HEK293 (cell line): Measurements from ENCODE around the gene PALD1.
"Not testable (repeated sequence)": the region's sequence is repeated elsewhere in the genome, so short reads cannot be mapped to it uniquely, and the experiment has no call there.

Source experiments
- CTCF ChIA-PET: fragments of 350-600 bp; formaldehyde crosslinking; extraction: SDS; loops from one replicate; lab custom pipeline; 2021; ENCODE audit warnings: antibody characterized with exemption; lab: Yijun Ruan, JAX
- POLR2A ChIA-PET: fragments of 300-600 bp; formaldehyde crosslinking; extraction: SDS; loops from one replicate; lab custom pipeline; 2020; ENCODE audit warnings: antibody characterized with exemption, inconsistent platforms; lab: Yijun Ruan, JAX
- H3K27ac ChIP-seq: fragments of 200-500 bp; sonication (Bioruptor generic); 2 replicates; pipeline ENCODE4 v1.5.1; 2014; ENCODE audit warnings: low read depth, low read length, control low read depth, inconsistent platforms; ENCODE audit errors: extremely low read depth
- H3K36me3 ChIP-seq, 2 experiments: fragments of 200-500 bp in 1 of 2; sonication (Bioruptor generic) in 1 of 2; 1 replicate in 1 of 2; 2 replicates in 1 of 2; pipeline ENCODE4 v1.5.1; 2014 to 2017; ENCODE audit warnings: inconsistent platforms in 2 of 2, low read length in 2 of 2; ENCODE audit not compliant: control insufficient read depth in 2 of 2, insufficient read depth in 1 of 2
- H3K4me1 ChIP-seq: fragments of 200-500 bp; sonication (Bioruptor generic); 2 replicates; pipeline ENCODE4 v1.5.1; 2014; ENCODE audit warnings: mild to moderate bottlenecking, low read length, inconsistent platforms; ENCODE audit not compliant: control insufficient read depth, insufficient read depth
- H3K4me3 ChIP-seq: 2 replicates; pipeline ENCODE4 v1.5.1; 2011; ENCODE audit warnings: low read depth, mild to moderate bottlenecking, control low read depth, low read length, moderate library complexity
- H3K9me3 ChIP-seq: fragments of 200-500 bp; sonication (Bioruptor generic); 2 replicates; pipeline ENCODE4 v1.5.1; 2014; ENCODE audit warnings: low read depth, low read length, inconsistent platforms; ENCODE audit not compliant: control insufficient read depth, insufficient read depth
- ATF2 ChIP-seq: fragments of 450-650 bp; formaldehyde crosslinking; IDR thresholded peaks from 2 replicates; pipeline ENCODE4 v1.5.1; 2016; ENCODE audit warnings: missing biosample characterization, missing genetic modification characterization, low read depth
- OSR2 ChIP-seq: fragments of 450-650 bp; formaldehyde crosslinking; IDR thresholded peaks from 2 replicates; pipeline ENCODE4 v1.5.1; 2016; ENCODE audit warnings: missing biosample characterization, missing genetic modification characterization
- SALL2 ChIP-seq: fragments of 450-650 bp; formaldehyde crosslinking; IDR thresholded peaks from 2 replicates; pipeline ENCODE4 v1.5.0; 2017; ENCODE audit warnings: missing biosample characterization, mild to moderate bottlenecking, missing genetic modification characterization, borderline replicate concordance
- ZBTB10 ChIP-seq: fragments of 450-650 bp; formaldehyde crosslinking; IDR thresholded peaks from 2 replicates; pipeline ENCODE4 v1.5.1; 2016; ENCODE audit warnings: missing biosample characterization, missing genetic modification characterization
- ZBTB26 ChIP-seq: fragments of 450-650 bp; formaldehyde crosslinking; optimal IDR thresholded peaks from 2 replicates; pipeline ENCODE3; 2016; ENCODE audit warnings: missing biosample characterization, mild to moderate bottlenecking, missing genetic modification characterization
- ZBTB44 ChIP-seq: fragments of 450-650 bp; IDR thresholded peaks from 2 replicates; pipeline ENCODE4 v1.5.1; 2018; ENCODE audit warnings: missing biosample characterization, mild to moderate bottlenecking, missing genetic modification characterization
- ZBTB48 ChIP-seq: fragments of 450-650 bp; formaldehyde crosslinking; IDR thresholded peaks from 2 replicates; pipeline ENCODE4 v1.5.1; 2016; ENCODE audit warnings: missing biosample characterization, missing genetic modification characterization
- ZFHX2 ChIP-seq: fragments of 450-650 bp; formaldehyde crosslinking; conservative IDR thresholded peaks from 2 replicates; pipeline ENCODE4 v1.5.1; 2016; ENCODE audit warnings: missing biosample characterization, missing genetic modification characterization
- ZFP69B ChIP-seq: fragments of 450-650 bp; formaldehyde crosslinking; IDR thresholded peaks from 2 replicates; pipeline ENCODE4 v1.5.1; 2016; ENCODE audit warnings: missing biosample characterization, missing genetic modification characterization
- ZNF302 ChIP-seq: fragments of 450-650 bp; formaldehyde crosslinking; IDR thresholded peaks from 2 replicates; pipeline ENCODE4 v1.5.1; 2016; ENCODE audit warnings: missing biosample characterization, missing genetic modification characterization, low read depth
- ZNF398 ChIP-seq: fragments of 450-650 bp; formaldehyde crosslinking; IDR thresholded peaks from 2 replicates; pipeline ENCODE4 v1.5.1; 2017; ENCODE audit warnings: missing biosample characterization, missing genetic modification characterization
- ZNF514 ChIP-seq: fragments of 450-650 bp; formaldehyde crosslinking; IDR thresholded peaks from 2 replicates; pipeline ENCODE4 v1.5.1; 2016; ENCODE audit warnings: missing biosample characterization, missing genetic modification characterization
- ZNF623 ChIP-seq: fragments of 450-650 bp; formaldehyde crosslinking; IDR thresholded peaks from 2 replicates; pipeline ENCODE4 v1.5.1; 2016; ENCODE audit warnings: missing biosample characterization, missing genetic modification characterization
- ZNF670 ChIP-seq: fragments of 450-650 bp; formaldehyde crosslinking; IDR thresholded peaks from 2 replicates; pipeline ENCODE4 v1.5.1; 2016; ENCODE audit warnings: missing biosample characterization, missing genetic modification characterization, low read depth
- ZNF843 ChIP-seq: fragments of 450-650 bp; formaldehyde crosslinking; IDR thresholded peaks from 2 replicates; pipeline ENCODE4 v1.5.1; 2016; ENCODE audit warnings: missing biosample characterization, missing genetic modification characterization
- ZSCAN16 ChIP-seq: fragments of 450-650 bp; formaldehyde crosslinking; IDR thresholded peaks from 2 replicates; pipeline ENCODE4 v1.5.1; 2016; ENCODE audit warnings: missing biosample characterization, missing genetic modification characterization
- ZSCAN4 ChIP-seq: fragments of 450-650 bp; formaldehyde crosslinking; IDR thresholded peaks from 2 replicates; pipeline ENCODE4 v1.5.1; 2017; ENCODE audit warnings: missing biosample characterization, missing genetic modification characterization

Gene PALD1

GRCh38 chr10:70613941-70614340 lies 135.4 kb downstream of the PALD1 start:
- ChIA-PET POLR2A (no interaction called here), CTCF (interaction anchor here (0.7 kb wide), 1 partner anchor 63 kb away, joined by 3 read pairs; no protein-coding TSS in a partner anchor)
- Histone ChIP-seq H3K4me3 (no peak overlapping the region), H3K27ac (no peak overlapping the region), H3K4me1 (no peaks in the 10 kb centered on the region), H3K9me3 (no peaks in the 10 kb centered on the region; the same call in 1 of the 2 replicates), H3K36me3 (no peaks in the 10 kb centered on the region)
- TF ChIP-seq ATF2 (tag by site-specific recombination) (no peak), ZBTB26 (tag by site-specific recombination) (no peak), ZBTB10 (no peak), ZNF843 (no peak), ZSCAN16 (tag by site-specific recombination) (no peak), ZFHX2 (no peak), OSR2 (tag by site-specific recombination) (no peak), ZBTB44 (no peak), ZNF670 (tag by site-specific recombination) (no peak), ZNF623 (tag by site-specific recombination) (no peak), ZNF514 (tag by site-specific recombination) (no peak), ZFP69B (tag by site-specific recombination) (no peak), ZSCAN4 (no peak), ZBTB48 (tag by site-specific recombination) (no peak), ZNF398 (tag by site-specific recombination) (no peak), ZNF302 (tag by site-specific recombination) (no peak), SALL2 (tag by site-specific recombination) (no peak)

GRCh38 chr10:70614364-70614763 lies 135.8 kb downstream of the PALD1 start:
- POLR2A ChIA-PET, H3K27ac ChIP-seq, H3K9me3 ChIP-seq, H3K4me3 ChIP-seq, H3K4me1 ChIP-seq, H3K36me3 ChIP-seq: not testable (repeated sequence)
- CTCF ChIA-PET: interaction anchor here (0.7 kb wide), 1 partner anchor 62 kb away, joined by 3 read pairs; no protein-coding TSS in a partner anchor
